Osteocyte (in vitro differentiated cells): Measurements from ENCODE around the gene CAMKK2. TPM values are rescaled to one million over a fixed set of nuclear protein-coding genes. Genes with fewer than 3 reads are reported as not detected.
"Not testable (repeated sequence)": the region's sequence is repeated elsewhere in the genome, so short reads cannot be mapped to it uniquely, and the experiment has no call there.

Source experiments
- DNase-seq: peaks from one replicate; pipeline ENCODE4 v3.0.0; 2021; ENCODE audit warnings: mixed read lengths; ENCODE audit not compliant: unreplicated experiment; ENCODE audit errors: extremely low spot score
- H3K27ac Mint-ChIP-seq: one replicate; pipeline ENCODE4 v1.8.0; 2021; ENCODE audit warnings: mild to moderate bottlenecking, mixed read lengths; ENCODE audit not compliant: unreplicated experiment
- H3K27me3 Mint-ChIP-seq: one replicate; pipeline ENCODE4 v1.8.0; 2021; ENCODE audit warnings: mixed read lengths; ENCODE audit not compliant: unreplicated experiment
- H3K36me3 Mint-ChIP-seq: one replicate; pipeline ENCODE4 v1.8.0; 2021; ENCODE audit warnings: mixed read lengths; ENCODE audit not compliant: unreplicated experiment
- H3K4me1 Mint-ChIP-seq: one replicate; pipeline ENCODE4 v1.8.0; 2021; ENCODE audit warnings: mixed read lengths; ENCODE audit not compliant: unreplicated experiment
- H3K4me3 Mint-ChIP-seq: one replicate; pipeline ENCODE4 v1.8.0; 2021; ENCODE audit warnings: mild to moderate bottlenecking, moderate library complexity, mixed read lengths; ENCODE audit not compliant: unreplicated experiment
- H3K9me3 Mint-ChIP-seq: one replicate; pipeline ENCODE4 v1.8.0; 2021; ENCODE audit warnings: mixed read lengths; ENCODE audit not compliant: unreplicated experiment
- total RNA-seq: library from RNA; stranded (reverse); gene quantifications from 2 replicates; pipeline ENCODE4 v1.2.1, GENCODE V29; 2021
- TF ChIP-seq, protein P1 (sequence below): fragments of 200-600 bp; sonication (generic); IDR thresholded peaks from 2 replicates; pipeline ENCODE4 v1.5.0; 2021; ENCODE audit warnings: antibody characterized with exemption, mild to moderate bottlenecking, moderate library complexity

The CAMKK2 gene
- total RNA-seq, 1 donor from 2014 or later: 33.0 TPM

DNA sequence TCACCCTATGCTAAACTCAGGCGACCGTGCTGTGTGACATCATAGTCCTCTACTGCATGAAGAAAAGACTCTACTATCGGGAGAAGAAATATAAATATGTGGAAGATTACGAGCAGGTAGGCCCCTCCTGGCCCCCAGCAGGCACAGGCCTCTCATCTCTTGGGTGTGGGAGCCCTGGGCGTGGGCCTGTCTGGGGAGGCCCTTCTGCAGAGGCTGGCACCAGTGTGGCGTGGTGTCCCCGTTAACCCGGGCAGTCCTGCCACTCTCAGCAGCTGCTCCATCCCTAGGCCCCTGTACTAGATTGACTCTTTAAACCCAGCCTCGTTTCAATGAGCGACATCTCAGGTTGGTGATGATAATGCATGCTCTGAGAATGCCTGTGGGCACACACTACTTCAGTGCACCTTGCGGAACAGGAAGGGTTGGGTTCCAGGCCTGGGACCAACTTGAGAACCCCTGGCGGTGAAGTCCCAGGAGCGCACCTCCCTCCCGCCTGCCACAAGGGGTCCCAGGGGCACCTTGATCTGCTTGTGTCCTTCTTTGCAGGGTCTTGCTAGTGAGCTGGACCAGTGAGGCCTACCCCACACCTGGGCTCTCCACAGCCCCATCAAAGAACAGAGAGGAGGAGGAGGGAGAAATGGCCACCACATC, 63.4 kb downstream of the CAMKK2 start:
- no peaks in the 10 kb centered on the region for H3K9me3 Mint-ChIP-seq
- H3K27ac Mint-ChIP-seq: no peak overlapping the region
- H3K4me3 Mint-ChIP-seq: no peak overlapping the region
- H3K36me3 Mint-ChIP-seq: peaks cover 16% of the 10 kb centered on the region
- H3K4me1 Mint-ChIP-seq: peaks cover 11% of the 10 kb centered on the region
- TF ChIP-seq, protein P1, sequence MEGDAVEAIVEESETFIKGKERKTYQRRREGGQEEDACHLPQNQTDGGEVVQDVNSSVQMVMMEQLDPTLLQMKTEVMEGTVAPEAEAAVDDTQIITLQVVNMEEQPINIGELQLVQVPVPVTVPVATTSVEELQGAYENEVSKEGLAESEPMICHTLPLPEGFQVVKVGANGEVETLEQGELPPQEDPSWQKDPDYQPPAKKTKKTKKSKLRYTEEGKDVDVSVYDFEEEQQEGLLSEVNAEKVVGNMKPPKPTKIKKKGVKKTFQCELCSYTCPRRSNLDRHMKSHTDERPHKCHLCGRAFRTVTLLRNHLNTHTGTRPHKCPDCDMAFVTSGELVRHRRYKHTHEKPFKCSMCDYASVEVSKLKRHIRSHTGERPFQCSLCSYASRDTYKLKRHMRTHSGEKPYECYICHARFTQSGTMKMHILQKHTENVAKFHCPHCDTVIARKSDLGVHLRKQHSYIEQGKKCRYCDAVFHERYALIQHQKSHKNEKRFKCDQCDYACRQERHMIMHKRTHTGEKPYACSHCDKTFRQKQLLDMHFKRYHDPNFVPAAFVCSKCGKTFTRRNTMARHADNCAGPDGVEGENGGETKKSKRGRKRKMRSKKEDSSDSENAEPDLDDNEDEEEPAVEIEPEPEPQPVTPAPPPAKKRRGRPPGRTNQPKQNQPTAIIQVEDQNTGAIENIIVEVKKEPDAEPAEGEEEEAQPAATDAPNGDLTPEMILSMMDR: no peak
- no peak for DNase-seq
- no peaks in the 10 kb centered on the region for H3K27me3 Mint-ChIP-seq

DNA sequence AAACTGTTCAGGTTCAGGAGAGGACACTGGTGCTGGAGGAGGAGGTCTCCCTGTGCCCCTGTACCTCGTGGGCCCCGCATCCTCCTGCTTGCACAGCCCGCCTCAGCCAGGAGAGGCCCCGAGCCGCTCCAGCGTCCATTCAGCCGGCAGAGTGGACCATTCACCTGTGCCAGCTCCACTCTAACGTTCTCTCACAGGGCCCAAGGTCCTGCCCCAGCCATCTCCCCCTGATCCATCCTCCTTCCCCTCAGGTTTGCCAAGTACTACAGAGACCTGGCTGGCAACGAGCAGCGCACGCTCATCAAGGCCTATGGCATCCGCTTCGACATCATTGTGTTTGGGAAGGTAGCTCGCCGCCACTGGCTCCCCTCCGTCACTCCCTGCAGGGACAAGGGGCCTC, 64.3 kb downstream of the CAMKK2 start:
- TF ChIP-seq, protein P1: no peak
- Mint-ChIP-seq H3K27me3 (no peaks in the 10 kb centered on the region), H3K27ac (no peak overlapping the region), H3K36me3 (peaks cover 16% of the 10 kb centered on the region), H3K4me1 (peaks cover 3% of the 10 kb centered on the region), H3K4me3 (no peak overlapping the region), H3K9me3 (no peaks in the 10 kb centered on the region)
- no peak for DNase-seq

DNA sequence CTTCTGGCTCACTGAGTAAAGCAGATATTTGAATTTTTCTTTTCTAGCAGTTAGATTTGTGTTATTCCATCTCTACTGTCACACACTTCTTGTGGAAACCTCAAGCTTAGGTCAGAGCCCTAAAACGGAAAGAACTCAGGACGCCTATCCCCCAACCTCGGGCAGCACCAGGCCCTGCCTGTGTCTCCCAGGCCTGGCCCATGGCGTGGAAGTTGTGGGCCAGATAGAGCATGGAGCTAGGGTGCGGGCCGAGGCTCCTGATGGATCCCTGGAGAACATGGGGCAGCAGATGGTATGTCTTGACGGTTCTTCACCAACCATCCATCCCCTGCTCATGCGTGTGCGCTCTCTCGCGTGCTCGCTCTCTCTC, 66.0 kb downstream of the CAMKK2 start:
- Mint-ChIP-seq H3K27ac (no peak overlapping the region), H3K4me1 (peaks cover 2% of the 10 kb centered on the region), H3K27me3 (no peaks in the 10 kb centered on the region), H3K9me3 (no peaks in the 10 kb centered on the region), H3K4me3 (no peak overlapping the region), H3K36me3 (peaks cover 13% of the 10 kb centered on the region)
- DNase-seq: no peak
- TF ChIP-seq, protein P1: peak; percentile 3

DNA sequence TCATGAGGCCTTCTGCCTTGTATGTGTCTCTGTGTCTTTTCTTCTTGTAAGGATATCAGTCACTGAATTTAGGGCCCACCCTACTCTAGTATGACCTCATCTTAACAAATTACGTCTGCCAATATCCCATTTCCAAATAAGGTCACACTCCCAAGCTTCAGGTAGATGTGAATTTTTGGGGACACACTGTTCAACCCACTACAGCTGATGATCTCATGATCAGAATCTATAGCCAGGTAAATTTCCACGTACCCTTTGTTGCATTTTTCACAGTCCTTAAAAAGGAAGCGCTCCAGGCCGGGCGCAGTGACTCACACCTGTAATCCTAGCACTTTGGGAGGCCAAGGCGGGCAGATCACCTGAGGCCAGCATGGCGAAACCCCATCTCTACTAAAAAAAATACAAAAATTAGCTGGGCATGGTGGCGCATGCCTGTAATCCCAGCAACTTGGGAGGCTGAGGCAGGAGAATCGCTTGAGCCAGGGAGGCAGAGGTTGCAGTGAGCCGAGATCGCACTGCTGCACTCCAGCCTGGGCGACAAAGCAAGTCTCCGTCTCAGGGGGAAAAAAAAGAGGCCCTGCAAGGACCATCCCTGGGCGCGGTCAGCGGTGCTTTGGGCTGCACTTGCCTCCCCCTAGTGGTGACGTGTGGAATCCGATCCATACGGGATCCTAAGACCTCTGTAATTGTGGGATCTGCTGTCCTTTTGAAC, 66.5 kb downstream of the CAMKK2 start:
- peaks cover 13% of the 10 kb centered on the region for H3K36me3 Mint-ChIP-seq
- H3K27ac Mint-ChIP-seq, DNase-seq, H3K4me3 Mint-ChIP-seq, H3K4me1 Mint-ChIP-seq, H3K27me3 Mint-ChIP-seq, H3K9me3 Mint-ChIP-seq: not testable (repeated sequence)
- TF ChIP-seq, protein P1: peak; percentile 86

DNA sequence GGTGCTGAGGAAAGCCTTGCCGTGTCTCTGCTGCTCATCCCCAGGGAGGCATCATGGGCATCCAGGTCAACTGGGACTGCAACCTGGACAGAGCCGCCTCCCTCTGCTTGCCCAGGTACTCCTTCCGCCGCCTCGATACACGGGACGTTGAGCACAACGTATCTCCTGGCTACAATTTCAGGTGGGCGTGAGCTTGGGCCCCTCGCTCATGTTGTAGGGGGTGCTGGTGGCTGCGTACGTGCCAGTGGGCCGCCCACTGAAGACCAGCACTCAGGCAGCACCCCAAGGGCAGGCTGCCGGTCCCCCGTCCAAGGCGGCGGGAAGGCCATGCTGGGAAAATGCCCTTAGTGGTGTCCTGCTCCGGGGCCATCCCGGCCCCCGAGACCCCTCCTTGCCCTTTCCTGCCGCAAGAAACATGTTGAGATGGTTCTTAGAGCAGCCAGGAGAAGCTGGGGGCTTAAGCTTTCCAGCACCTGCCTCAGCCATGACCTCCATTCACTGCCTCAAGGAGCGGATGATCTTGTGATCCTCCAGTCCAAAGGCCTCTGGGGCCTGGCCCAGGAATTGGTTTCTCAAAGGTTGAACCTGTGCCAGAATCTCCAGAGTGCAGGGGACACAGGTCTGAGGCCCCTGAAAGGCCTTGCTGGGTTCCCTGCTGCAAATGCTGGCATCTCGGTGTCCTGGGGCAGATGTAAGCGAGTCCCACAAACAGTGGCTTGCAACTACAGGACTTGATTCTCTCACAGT, 67.4 kb downstream of the CAMKK2 start:
- TF ChIP-seq, protein P1: no peak
- no peak for DNase-seq
- Mint-ChIP-seq H3K9me3 (no peaks in the 10 kb centered on the region), H3K36me3 (peaks cover 15% of the 10 kb centered on the region), H3K27me3 (no peaks in the 10 kb centered on the region), H3K27ac (no peak overlapping the region), H3K4me3 (no peak overlapping the region), H3K4me1 (peaks cover 2% of the 10 kb centered on the region)
